T-helper 1 cell treated with Interleukin-12 subunit alpha and Interleukin-12 subunit beta and Interleukin-4 antibody, amounts not matched to agents 30 ng/mL and 1 ng/mL, for 36 hours (primary cell): ENCODE data around the gene KRTAP10-1. TPM values are rescaled to one million over a fixed set of nuclear protein-coding genes. Genes with fewer than 3 reads are reported as not detected.
"Not testable (repeated sequence)": the region's sequence is repeated elsewhere in the genome, so short reads cannot be mapped to it uniquely, and the experiment has no call there.

Experiments used
- intact Hi-C: fragments of 100-400 bp; cut with micrococcal nuclease; formaldehyde crosslinking; loops from one replicate; pipeline ENCODE4 v1.15.1; 2024
- total RNA-seq: library from RNA; stranded (reverse); gene quantifications from 2 replicates; pipeline ENCODE4 v1.2.3, GENCODE V29; 2022

KRTAP10-1 gene, protein sequence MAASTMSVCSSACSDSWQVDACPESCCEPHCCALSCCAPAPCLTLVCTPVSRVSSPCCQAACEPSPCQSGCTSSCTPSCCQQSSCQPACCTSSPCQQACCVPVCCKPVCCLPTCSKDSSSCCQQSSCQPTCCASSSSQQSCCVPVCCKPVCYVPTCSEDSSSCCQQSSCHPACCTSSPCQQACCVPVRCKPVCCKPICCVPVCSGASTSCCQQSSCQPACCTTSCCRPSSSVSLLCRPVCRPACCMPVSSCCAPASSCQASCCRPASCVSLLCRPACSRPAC
- total RNA-seq: not detected in 2 replicates

DNA sequence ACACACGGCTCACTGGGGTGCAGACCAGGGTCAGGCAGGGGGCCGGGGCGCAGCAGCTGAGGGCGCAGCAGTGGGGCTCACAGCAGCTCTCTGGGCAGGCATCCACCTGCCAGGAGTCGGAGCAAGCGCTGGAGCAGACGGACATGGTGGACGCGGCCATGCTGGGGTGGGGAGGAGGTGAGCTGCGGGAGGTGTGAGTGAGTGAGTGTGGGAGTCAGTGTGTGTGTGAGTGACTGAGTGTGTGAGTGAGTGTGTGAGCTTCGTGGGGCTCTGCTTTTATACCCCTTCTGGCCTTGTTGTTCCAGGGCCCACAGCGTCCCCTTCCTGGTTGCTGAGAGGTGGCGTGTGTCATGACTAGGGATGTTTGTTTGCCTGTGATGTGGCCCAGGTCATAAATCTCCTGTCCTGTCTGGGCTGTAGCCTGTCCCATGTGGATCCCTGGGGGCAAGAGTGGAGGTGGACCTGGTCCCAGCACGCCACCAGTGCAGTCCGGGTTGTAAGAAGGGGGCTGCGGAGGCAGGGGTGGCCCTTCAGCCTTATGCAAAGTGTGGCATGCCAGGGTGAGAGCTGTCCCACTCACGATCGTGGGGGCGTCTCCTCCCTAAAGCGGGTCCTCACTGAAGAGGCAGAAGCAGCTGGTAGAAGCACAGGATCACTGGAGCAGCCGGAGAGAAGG is at the start of gene KRTAP10-1:
Gene KRTAP10-1, minus strand, starts transcription at position 205 of the 676 bp plus-strand sequence. Its CDS starts 45 bp downstream, at position 160.
- intact Hi-C loops: no loop called here

DNA sequence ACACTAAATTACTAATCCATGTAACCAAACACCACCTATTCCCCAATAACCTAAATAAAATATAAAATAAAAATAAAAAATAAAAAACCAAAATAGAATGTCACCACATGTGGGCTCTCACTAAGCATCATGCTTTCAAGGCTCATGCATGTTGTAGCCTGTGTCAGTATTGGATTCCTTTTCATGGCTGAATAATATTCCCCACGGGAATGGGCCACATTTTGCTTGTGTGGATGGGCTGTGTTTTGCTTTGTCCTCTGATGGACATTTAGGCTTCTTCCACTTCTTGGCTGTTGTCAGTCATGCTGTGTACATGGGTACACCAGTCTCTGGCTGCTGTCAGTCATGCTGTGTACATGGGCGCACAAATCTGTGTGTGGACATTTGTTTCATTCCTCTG is 49.1 kb upstream of the KRTAP10-1 start:
- intact Hi-C loops: no loop called here

DNA sequence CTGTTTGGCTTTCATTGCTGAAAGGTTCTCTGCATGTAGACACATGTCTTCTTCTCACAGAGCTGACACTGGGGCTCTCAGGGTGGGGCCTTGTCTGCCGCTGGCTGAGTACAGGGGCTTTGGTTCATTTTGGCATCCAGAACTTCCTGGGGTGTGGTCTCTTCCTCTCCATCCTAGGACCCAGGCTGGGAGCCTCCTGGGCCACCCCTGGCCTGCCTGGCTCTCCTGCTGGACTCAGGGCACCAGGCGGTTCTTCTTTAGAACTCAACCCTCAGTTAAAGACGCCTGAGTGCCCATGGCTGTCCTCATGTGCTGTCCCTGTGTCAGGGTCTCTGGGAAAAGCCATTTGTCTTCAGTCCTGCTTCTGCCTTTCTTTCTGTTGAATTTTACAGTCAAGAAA is 45.9 kb upstream of the KRTAP10-1 start:
- intact Hi-C loops: no loop called here

DNA sequence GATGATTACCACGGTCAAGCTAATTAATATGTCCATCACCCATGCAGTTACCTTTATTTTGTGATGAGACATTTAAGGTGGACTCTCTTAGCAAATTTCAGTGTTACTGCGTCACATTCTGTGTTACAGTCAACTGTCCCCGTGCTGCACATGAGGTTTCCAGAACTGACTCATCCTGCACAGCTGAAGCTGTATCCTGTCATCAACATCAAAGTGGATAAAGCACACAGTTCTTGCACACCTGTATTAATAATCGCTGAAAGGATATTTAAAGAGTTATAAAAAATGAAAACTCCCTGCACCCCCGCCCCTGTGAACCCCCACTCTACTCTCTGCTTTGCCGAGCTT is 43.8 kb upstream of the KRTAP10-1 start:
- intact Hi-C loops: loop anchor here (1.0 kb wide), 1 partner anchor 36 kb away; no protein-coding TSS in a partner anchor

DNA sequence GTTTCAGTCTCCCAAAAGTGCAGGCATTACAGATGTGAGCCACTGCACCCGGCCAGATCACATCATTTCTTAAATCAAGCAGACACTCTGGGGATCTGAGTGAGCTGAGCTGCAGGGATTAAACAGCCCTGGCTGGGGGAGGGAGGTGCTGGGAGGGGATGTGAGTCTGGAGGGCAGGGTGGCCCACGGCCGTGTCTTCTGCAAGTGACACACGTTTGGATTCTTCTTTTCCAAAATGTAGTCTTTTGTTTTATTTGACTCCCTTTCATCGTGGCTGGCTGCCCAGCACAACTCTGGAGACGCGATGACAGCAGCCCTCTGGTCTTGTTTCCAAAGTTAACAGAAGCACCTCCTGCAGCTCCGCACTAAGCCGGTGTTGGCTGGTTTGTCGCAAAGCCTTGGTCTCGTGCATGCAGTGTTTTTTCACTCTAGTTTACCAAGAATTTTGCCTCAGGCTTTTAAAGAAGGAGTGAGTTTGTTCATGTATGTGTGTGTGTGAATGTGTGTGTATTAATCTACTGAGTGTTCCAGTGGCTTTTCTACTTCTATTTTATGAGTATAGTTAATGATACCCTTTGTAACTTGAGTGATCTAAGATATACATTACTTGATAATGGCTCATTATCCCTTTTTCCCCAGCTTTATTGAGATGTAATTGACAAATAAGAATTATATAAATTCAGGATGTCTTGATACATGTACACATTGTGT is 43.2 kb upstream of the KRTAP10-1 start:
- intact Hi-C loops: no loop called here

DNA sequence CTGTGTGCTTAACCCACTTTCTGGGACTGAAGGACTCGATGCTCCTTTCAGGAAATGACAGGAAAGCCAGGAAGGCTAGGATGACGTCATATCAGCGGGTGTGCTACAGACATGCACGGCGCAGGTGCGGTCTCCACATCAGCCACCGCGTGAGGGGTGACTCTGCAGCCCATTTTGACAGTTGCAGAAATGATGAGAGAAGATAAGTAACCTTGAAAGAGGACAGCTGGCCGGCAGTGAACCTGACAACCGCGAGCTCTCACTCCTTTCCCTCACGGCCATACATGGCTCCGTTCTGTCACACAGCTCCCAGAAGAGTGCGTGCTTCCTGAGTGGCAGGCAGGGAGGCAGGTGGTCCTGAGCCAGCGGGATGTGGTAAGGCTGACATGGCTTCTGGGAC is 42.1 kb upstream of the KRTAP10-1 start:
- intact Hi-C loops: no loop called here

DNA sequence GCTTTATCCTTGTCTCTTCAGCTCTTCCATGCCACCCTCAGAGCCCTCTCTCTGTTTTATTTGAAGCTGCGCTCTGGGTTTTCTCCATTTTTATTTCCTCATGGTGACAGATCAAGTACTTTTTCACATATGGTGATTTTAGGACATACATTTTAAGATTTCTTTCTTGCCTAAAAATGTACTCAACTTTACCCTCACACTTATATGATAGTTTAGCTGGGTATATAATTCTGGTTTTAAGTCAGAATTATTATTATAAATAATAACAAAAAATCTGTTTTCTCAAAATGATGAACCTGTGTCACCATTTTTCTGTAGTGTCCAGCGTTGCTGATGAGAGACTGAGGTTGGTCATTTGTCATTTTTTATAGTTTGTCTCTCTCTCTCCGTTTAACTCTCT is 41.2 kb upstream of the KRTAP10-1 start:
- intact Hi-C loops: no loop called here

DNA sequence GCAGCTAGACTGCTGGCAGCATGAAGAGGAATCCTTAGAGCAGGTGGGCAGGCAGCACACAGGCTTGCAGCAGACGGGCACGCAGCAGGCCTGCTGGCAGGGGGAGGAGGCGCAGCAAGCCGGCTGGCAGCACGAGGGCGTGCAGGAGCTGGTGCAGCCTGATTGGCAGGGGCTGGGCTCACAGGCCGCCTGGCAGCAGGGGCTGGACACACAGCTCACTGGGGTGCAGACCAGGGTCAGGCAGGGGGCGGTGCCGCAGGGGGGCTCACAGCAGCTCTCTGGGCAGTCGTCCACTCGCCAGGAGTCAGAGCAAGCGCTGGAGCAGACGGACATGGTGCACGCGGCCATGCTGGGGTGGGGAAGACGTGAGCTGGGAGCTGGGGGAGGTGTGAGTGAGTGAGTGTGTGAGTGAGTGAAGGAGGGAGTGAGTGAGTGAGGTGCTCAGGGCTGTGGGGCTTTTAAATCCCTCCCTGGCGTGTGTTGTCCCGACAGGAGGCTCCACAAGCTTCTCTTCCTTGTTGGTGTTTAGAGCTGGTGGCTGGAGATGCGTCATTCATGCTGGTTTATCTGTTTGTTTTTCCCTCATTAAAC is 40.3 kb upstream of the KRTAP10-1 start, which contains the start of gene KRTAP10-5:
Gene KRTAP10-5, minus strand, starts transcription at position 374 of the 591 bp plus-strand sequence. Its CDS starts 26 bp downstream, at position 348.
- intact Hi-C loops: not testable (repeated sequence)

DNA sequence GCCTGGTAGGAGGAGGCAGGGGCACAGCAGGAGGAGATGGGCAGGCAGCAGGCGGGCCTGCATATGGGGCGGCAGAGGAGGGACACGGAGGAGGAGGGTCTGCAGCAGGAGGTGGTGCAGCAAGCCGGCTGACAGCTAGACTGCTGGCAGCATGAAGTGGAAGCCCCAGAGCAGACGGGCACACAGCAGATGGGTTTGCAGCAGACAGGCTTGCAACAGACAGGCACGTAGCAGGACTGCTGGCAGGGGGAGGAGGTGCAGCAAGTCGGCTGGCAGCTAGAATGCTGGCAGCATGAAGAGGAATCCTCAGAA is 39.8 kb upstream of the KRTAP10-1 start:
- intact Hi-C loops: no loop called here

DNA sequence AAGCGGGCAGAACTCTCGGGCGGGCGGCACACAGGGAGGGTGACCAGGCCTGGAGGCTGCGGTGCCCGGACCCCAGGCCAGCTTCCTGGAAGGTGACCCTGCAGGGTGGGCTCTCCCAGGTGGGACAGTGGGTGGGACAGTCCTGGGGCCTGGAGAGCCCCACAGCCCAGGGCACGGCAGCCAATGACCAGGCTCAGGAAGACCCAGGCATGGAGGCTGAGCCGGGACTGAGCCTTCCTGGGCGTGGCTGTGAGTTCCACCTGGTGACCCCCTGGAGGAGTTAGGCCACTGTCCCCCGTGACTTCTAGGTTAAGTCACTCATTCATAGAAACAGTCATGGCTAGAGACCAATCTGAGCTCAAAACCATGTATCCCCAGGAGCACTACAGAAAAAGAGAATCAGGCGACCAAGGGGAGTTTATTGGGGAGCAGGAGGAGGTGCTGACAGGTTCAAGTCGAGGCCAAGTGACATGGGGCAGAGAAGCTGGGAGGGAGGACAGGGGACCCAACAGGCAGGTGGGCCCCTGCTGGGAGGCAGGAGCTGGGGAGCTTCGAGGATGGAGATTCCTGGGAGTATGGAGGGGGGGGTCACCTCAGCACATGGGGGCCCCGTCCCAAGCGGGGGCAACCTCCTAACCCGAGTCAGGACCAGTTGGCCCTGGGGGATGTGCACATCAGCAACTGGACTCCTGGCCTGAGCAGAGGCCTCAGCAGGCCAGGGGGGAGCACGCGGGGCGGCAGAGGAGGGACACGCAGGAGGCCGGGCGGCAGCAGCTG is 39.2 kb upstream of the KRTAP10-1 start:
- intact Hi-C loops: no loop called here

DNA sequence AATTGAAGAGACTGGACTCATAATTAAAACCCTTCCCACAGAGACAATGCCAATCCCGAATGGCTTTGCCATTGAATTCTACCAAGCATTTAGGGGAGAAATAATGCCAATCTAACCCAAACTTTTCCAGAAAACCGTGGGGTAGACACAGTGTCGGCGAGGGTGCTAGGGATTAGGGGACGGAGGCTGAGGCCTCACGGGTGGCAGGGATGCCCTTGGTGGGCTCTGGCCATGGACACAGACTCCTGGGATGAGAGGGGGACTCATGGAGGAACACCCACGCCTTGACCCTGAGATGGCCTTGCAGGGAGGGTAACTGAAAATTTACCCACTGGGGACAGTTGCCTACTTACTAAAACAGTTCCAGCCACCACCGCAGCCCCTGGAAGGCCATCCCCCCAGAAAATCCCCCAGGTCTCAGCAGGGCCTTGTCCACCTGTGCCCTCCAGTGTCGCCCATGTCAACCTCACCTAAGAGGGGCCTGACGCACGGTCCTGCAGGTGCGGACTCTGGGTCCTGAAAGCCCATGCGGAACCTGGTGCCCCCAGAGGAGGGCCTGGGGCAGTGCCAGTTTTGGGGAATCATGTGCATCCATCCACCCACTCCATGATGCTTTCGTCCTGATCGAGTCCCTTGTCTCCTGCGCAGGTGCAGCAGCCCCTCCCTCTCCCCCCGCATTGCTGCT is 38.5 kb upstream of the KRTAP10-1 start:
- intact Hi-C loops: no loop called here

DNA sequence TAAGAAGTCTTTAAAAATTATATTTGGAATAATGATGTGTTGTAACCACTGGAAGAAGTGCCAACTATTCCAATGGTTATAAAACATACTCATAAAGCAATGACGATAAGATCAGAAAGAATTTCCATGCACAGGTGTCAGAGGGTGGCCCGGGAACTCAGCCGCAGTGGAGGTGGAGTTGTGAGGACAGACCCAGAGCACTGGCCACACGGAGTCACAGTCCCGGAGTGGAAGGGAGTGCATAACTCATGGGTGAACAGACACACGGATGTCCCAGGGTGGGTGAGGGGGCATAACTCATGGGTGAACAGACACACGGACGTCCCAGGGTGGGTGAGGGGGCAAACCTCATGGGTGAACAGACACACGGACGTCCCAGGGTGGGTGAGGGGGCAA is 36.0 kb upstream of the KRTAP10-1 start:
- intact Hi-C loops: no loop called here

DNA sequence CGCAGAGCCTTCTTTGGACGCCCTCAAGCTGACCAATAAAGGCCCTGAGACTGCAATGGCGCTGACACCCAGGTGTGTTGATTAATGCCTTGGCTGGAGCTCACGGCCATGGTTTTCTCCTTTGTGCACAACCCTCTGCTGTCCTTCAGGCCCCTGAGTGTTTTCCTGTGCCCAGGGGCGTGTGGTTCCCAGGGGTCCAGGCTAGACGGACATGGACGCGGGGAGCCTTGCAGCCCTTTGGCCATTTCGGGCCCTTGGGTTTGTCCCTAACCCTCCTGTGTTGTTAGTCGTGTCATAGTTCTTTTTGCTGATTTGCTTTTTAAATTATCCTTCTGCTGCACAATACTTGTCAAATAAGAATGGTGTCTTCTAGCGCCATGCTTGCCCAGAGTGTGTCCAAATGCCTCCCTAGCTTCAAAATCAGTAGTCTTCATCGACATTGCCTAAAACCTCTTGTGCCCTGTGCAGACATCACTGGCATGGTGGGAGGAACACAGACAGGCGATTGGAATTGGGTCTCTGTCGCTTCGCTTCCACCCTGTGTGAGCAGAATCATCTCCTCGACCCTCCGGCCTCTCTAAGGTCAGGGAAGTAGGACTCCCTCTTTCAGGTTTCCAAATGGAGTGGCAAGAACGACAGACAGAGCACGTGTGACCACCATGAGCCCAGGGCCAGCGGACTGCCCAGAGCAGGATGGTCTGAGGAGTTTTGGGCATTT is 35.5 kb upstream of the KRTAP10-1 start:
- intact Hi-C loops: no loop called here

DNA sequence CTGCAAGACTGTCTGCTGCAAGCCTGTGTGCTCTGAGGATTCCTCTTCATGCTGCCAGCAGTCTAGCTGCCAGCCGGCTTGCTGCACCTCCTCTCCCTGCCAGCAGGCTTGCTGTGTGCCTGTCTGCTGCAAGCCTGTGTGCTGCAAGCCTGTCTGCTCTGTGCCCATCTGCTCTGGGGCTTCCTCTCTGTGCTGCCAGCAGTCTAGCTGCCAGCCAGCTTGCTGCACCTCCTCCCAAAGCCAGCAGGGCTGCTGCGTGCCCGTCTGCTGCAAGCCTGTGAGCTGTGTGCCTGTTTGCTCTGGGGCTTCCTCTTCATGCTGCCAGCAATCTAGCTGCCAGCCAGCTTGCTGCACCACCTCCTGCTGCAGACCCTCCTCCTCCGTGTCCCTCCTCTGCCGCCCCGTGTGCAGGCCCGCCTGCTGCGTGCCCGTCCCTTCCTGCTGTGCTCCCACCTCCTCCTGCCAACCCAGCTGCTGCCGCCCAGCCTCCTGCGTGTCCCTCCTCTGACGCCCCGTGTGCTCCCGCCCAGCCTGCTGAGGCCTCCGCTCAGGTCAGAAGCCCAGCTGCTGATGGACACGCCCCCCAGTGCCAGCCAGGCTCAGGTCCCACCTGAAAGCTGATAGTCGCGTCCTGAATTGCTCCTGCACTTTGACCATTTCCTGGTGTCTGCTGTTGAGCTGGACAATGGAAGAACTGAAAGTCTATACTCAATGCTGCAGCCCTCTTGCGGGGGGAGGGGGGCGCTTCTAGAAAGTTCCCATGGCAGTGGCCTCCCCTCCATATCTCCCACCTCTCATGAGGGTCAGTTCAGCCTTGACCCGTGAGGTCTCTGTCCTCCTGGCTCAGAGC is 34.7 kb upstream of the KRTAP10-1 start:
- intact Hi-C loops: no loop called here

DNA sequence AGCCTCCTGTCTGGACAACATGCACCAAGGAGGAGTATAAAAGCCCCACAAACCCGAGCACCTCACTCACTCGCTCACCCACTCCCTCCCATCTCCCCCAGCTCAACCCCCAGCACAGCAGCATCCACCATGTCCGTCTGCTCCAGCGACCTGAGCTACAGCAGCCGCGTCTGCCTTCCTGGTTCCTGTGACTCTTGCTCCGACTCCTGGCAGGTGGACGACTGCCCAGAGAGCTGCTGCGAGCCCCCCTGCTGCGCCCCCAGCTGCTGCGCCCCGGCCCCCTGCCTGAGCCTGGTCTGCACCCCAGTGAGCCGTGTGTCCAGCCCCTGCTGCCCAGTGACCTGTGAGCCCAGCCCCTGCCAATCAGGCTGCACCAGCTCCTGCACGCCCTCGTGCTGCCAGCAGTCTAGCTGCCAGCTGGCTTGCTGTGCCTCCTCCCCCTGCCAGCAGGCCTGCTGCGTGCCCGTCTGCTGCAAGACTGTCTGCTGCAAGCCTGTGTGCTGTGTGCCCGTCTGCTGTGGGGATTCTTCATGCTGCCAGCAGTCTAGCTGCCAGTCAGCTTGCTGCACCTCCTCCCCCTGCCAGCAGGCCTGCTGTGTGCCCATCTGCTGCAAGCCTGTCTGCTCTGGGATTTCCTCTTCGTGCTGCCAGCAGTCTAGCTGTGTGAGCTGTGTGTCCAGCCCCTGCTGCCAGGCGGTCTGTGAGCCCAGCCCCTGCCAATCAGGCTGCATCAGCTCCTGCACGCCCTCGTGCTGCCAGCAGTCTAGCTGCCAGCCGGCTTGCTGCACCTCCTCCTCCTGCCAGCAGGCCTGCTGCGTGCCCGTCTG is 33.8 kb upstream of the KRTAP10-1 start, which contains the start of gene KRTAP10-4:
Gene KRTAP10-4, plus strand, starts transcription at position 100 of the 827 bp plus-strand sequence. Its CDS starts 30 bp downstream, at position 130.
- intact Hi-C loops: not testable (repeated sequence)

DNA sequence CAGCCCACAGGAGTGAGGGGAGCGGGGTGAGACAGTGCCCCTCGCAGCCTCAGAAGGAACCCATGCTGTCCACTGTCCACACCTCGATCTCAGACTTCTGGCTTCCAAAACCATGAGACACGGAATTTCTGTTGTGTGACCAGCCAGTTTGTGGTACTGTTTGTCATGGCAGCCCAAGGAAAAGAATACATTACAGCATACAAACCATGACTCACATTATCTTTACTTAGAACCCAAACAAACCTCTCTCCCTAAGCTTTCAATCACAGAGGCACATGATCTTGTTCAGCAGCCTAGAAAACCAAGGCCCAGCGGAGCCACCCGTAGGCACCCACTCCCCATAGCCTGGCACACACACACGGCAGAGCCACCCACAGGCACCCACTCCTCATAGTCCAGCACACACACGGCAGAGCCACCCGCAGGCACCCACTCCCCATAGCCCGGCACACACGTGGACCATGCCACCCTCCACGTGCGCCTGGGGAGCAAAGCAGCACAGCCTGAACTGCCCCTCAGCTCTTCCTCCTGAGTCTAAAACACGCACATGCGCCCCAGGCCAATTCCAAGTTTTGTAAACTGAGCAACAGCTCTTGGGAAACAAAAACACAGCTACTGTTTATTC is 33.1 kb upstream of the KRTAP10-1 start:
- intact Hi-C loops: no loop called here
